GM23338 (cell line): Measurements from ENCODE around the gene CLIC5. TPM values are rescaled to one million over a fixed set of nuclear protein-coding genes. Genes with fewer than 3 reads are reported as not detected.

ENCODE experiments used
- ATAC-seq: fragments of 200-7000 bp; cut with Tn5 transposase; 3 replicates; pipeline ENCODE4 v1.9.1; 2020
- DNase-seq: peaks from one replicate; pipeline ENCODE4 v3.0.0-alpha.2; 2015; ENCODE audit warnings: low spot score
- H2AFZ ChIP-seq: fragments of 200-600 bp; sonication (generic); 2 replicates; pipeline ENCODE4 v1.8.0; 2016; ENCODE audit warnings: antibody characterized with exemption, mild to moderate bottlenecking, moderate library complexity
- H3F3A ChIP-seq: fragments of 200-600 bp; sonication (generic); replicated peaks from 2 replicates; pipeline ENCODE4 v1.8.0; 2017; ENCODE audit warnings: antibody characterized with exemption, mixed run types, low read depth
- H3K27ac ChIP-seq: fragments of 200-600 bp; sonication (generic); 2 replicates; pipeline ENCODE4 v1.6.1; 2016; ENCODE audit warnings: low read depth
- H3K27me3 ChIP-seq: fragments of 200-600 bp; sonication (generic); 2 replicates; pipeline ENCODE4 v1.8.0; 2016; ENCODE audit warnings: mild to moderate bottlenecking, mixed run types, moderate library complexity; ENCODE audit not compliant: insufficient read depth
- H3K36me3 ChIP-seq: fragments of 200-600 bp; sonication (generic); 2 replicates; pipeline ENCODE4 v1.8.0; 2016; ENCODE audit warnings: mild to moderate bottlenecking; ENCODE audit not compliant: insufficient read depth
- H3K4me1 ChIP-seq: fragments of 200-600 bp; sonication (generic); 2 replicates; pipeline ENCODE4 v1.8.0; 2016; ENCODE audit warnings: mild to moderate bottlenecking, moderate library complexity; ENCODE audit not compliant: insufficient read depth
- H3K4me2 ChIP-seq: fragments of 200-600 bp; sonication (generic); 2 replicates; pipeline ENCODE4 v1.7.1; 2017; ENCODE audit warnings: mixed run types
- H3K4me3 ChIP-seq: fragments of 200-600 bp; sonication (generic); 2 replicates; pipeline ENCODE4 v1.6.1; 2016; ENCODE audit warnings: mixed run types
- H3K79me2 ChIP-seq: fragments of 200-600 bp; sonication (generic); replicated peaks from 2 replicates; pipeline ENCODE4 v1.8.0; 2017; ENCODE audit warnings: mild to moderate bottlenecking; ENCODE audit not compliant: insufficient read depth
- H3K9me2 ChIP-seq: fragments of 200-600 bp; sonication (generic); 2 replicates; pipeline ENCODE4 v1.8.0; 2017; ENCODE audit not compliant: insufficient read depth
- H4K20me1 ChIP-seq: fragments of 200-600 bp; sonication (generic); replicated peaks from 2 replicates; pipeline ENCODE4 v1.8.0; 2017; ENCODE audit warnings: mild to moderate bottlenecking; ENCODE audit not compliant: insufficient read depth
- H3K27ac Mint-ChIP-seq: 2 replicates; pipeline ENCODE4 v1.8.0; 2020; ENCODE audit warnings: inconsistent platforms, mild to moderate bottlenecking, moderate library complexity, mixed read lengths
- H3K27me3 Mint-ChIP-seq: 3 replicates; pipeline ENCODE4 v1.8.0; 2022; ENCODE audit warnings: low read depth, mild to moderate bottlenecking, moderate library complexity, mixed read lengths, inconsistent platforms; ENCODE audit not compliant: insufficient read depth, poor library complexity
- H3K36me3 Mint-ChIP-seq: 3 replicates; pipeline ENCODE4 v1.8.0; 2021; ENCODE audit warnings: low read depth, mild to moderate bottlenecking, inconsistent platforms, moderate library complexity, mixed read lengths
- H3K4me1 Mint-ChIP-seq: 3 replicates; pipeline ENCODE4 v1.8.0; 2020; ENCODE audit warnings: mild to moderate bottlenecking, inconsistent platforms, mixed read lengths
- H3K4me3 Mint-ChIP-seq: 3 replicates; pipeline ENCODE4 v1.8.0; 2021; ENCODE audit warnings: moderate library complexity, mild to moderate bottlenecking, inconsistent platforms, mixed read lengths
- H3K9me3 Mint-ChIP-seq: 3 replicates; pipeline ENCODE4 v1.8.0; 2020; ENCODE audit warnings: moderate library complexity, mild to moderate bottlenecking, inconsistent platforms, mixed read lengths
- EZH2 ChIP-seq: fragments of 200-600 bp; sonication (generic); IDR thresholded peaks from one replicate; pipeline ENCODE4 v1.8.0; 2017; ENCODE audit warnings: antibody characterized with exemption, mild to moderate bottlenecking, low read depth; ENCODE audit not compliant: unreplicated experiment
- EZH2phosphoT487 ChIP-seq: fragments of 200-600 bp; sonication (generic); IDR thresholded peaks from one replicate; pipeline ENCODE4 v1.8.1; 2018; ENCODE audit warnings: antibody characterized with exemption; ENCODE audit not compliant: unreplicated experiment
- REST ChIP-seq: IDR thresholded peaks from one replicate; pipeline ENCODE4 v1.6.1; 2018; ENCODE audit warnings: antibody characterized with exemption; ENCODE audit not compliant: unreplicated experiment
- STAT1 ChIP-seq: IDR thresholded peaks from one replicate; pipeline ENCODE4 v1.6.1; 2016; ENCODE audit warnings: antibody characterized with exemption; ENCODE audit not compliant: unreplicated experiment
- ZNF331 ChIP-seq: fragments of 250-450 bp; sonication (Bioruptor Pico); IDR thresholded peaks from 2 replicates; pipeline ENCODE4 v1.5.0; 2020; ENCODE audit warnings: low read depth, mild to moderate bottlenecking, moderate library complexity
- ZNF462 ChIP-seq: fragments of 250-450 bp; sonication (Bioruptor Pico); IDR thresholded peaks from 2 replicates; pipeline ENCODE4 v1.5.0; 2020; ENCODE audit warnings: mild to moderate bottlenecking, moderate library complexity
- polyA plus RNA-seq: library from polyadenylated mRNA; unstranded; fragments of >200 nt; fragmentation: Nextera tagmentation; extraction: Ambion mirVana; gene quantifications from 2 replicates; pipeline ENCODE4 v1.2.1, GENCODE V29; 2016
- total RNA-seq: library from RNA; depleted of rRNA; stranded (reverse); fragments of >200 nt; shearing (Covaris generic); gene quantifications from 2 replicates; pipeline ENCODE4 v1.2.3, GENCODE V29; 2014

The CLIC5 gene
- total and polyA plus RNA-seq, 2 experiments from 2014 or later, result 0.08 TPM; not detected in 1

- TF ChIP-seq ZNF462 (CRISPR knock-in tag), result no peak
Measured at GRCh38 chr6:45965792-45966191, 49.9 kb downstream of the CLIC5 start (continued).

- no peaks in the 10 kb centered on the region for H4K20me1 ChIP-seq
- DNase-seq (no peak), ATAC-seq (no peak)
- H3K4me2 ChIP-seq, result no peak overlapping the region
- no peaks in the 10 kb centered on the region for H3K79me2 ChIP-seq
- Mint-ChIP-seq H3K9me3 (no peaks in the 10 kb centered on the region), H3K4me3 (no peak overlapping the region), H3K36me3 (no peaks in the 10 kb centered on the region), H3K27ac (no peak overlapping the region), H3K4me1 (peaks cover 9% of the 10 kb centered on the region; the same call in 2 of the 3 replicates), H3K27me3 (peaks cover 2% of the 10 kb centered on the region)
- no peak overlapping the region for H3K27ac ChIP-seq
- no peak overlapping the region for H2AFZ ChIP-seq
- no peaks in the 10 kb centered on the region; the same call in 1 of the 2 replicates for H3K36me3 ChIP-seq
- H3K4me1 ChIP-seq, result no peaks in the 10 kb centered on the region
- H3K9me2 ChIP-seq, result peaks cover 27% of the 10 kb centered on the region
- no peaks in the 10 kb centered on the region for H3K27me3 ChIP-seq
- H3K4me3 ChIP-seq, result no peak overlapping the region
- no peaks in the 10 kb centered on the region for H3F3A ChIP-seq
- no peak for TF ChIP-seq STAT1
- TF ChIP-seq EZH2, result no peak
- TF ChIP-seq ZNF462 (CRISPR knock-in tag), result no peak
- no peak for TF ChIP-seq REST
- no peak for TF ChIP-seq ZNF331 (CRISPR knock-in tag)
- TF ChIP-seq EZH2phosphoT487, result no peak
Measured at GRCh38 chr6:45965007-45965406, 50.7 kb downstream of the CLIC5 start.
